ENCODE results near the gene ANKFN1. TPM values are rescaled to one million over a fixed set of nuclear protein-coding genes. Genes with fewer than 3 reads are reported as not detected.

ANKFN1 gene
- total RNA-seq, 6 experiments from 2014 or later, result 0.07 to 0.81 (median 0.45) TPM

- Mint-ChIP-seq H3K27me3 (ENCODE audit: insufficient read depth) (no peaks in the 10 kb centered on the region), H3K9me3 (no peaks in the 10 kb centered on the region), H3K36me3 (ENCODE audit: low read depth) (no peaks in the 10 kb centered on the region), H3K4me1 (ENCODE audit: low read depth) (peaks cover 19% of the 10 kb centered on the region), H3K27ac (no peak overlapping the region), H3K4me3 (no peak overlapping the region)
- TF ChIP-seq, protein P1, sequence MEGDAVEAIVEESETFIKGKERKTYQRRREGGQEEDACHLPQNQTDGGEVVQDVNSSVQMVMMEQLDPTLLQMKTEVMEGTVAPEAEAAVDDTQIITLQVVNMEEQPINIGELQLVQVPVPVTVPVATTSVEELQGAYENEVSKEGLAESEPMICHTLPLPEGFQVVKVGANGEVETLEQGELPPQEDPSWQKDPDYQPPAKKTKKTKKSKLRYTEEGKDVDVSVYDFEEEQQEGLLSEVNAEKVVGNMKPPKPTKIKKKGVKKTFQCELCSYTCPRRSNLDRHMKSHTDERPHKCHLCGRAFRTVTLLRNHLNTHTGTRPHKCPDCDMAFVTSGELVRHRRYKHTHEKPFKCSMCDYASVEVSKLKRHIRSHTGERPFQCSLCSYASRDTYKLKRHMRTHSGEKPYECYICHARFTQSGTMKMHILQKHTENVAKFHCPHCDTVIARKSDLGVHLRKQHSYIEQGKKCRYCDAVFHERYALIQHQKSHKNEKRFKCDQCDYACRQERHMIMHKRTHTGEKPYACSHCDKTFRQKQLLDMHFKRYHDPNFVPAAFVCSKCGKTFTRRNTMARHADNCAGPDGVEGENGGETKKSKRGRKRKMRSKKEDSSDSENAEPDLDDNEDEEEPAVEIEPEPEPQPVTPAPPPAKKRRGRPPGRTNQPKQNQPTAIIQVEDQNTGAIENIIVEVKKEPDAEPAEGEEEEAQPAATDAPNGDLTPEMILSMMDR (IDR thresholded peaks at IDR 0.05), result no peak
- no peak for DNase-seq
Measured at GRCh38 chr17:56432443-56432842, 279.2 kb downstream of the ANKFN1 start.

DNA sequence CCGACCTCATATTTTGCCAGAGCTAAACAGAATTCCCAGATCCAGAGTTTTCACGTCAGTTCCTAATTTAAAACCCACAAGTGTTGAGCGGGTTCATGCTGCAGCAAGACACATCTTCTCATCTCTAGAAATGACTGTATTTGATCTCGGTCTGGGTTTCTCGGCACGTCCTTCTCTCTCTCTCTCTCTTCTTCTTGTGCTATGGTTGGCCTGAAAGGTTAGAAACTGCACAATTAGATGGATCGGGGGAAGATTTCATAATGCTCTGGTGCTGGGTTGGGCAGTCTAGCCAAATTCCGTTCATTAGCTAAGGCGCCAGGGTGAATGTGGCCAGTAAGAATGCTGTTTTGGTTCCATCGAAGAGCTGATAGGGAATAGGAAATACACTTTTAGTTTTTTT is 281.3 kb downstream of the ANKFN1 start:
- no peaks in the 10 kb centered on the region for H3K27me3 Mint-ChIP-seq (ENCODE audit: insufficient read depth)
- no peaks in the 10 kb centered on the region for H3K9me3 Mint-ChIP-seq
- H3K4me1 Mint-ChIP-seq (ENCODE audit: low read depth), result peaks cover 33% of the 10 kb centered on the region
- H3K36me3 Mint-ChIP-seq (ENCODE audit: low read depth), result peaks cover 4% of the 10 kb centered on the region; the same call in 1 of the 2 replicates
- DNase-seq, result no peak
- H3K4me3 Mint-ChIP-seq, result no peak overlapping the region
- TF ChIP-seq, protein P1 (IDR thresholded peaks at IDR 0.05), result no peak
- no peak overlapping the region for H3K27ac Mint-ChIP-seq

- Mint-ChIP-seq H3K27me3 (ENCODE audit: insufficient read depth) (no peaks in the 10 kb centered on the region), H3K27ac (no peak overlapping the region), H3K9me3 (no peaks in the 10 kb centered on the region), H3K4me1 (ENCODE audit: low read depth) (peaks cover 48% of the 10 kb centered on the region), H3K36me3 (ENCODE audit: low read depth) (peaks cover 4% of the 10 kb centered on the region; the same call in 1 of the 2 replicates), H3K4me3 (no peak overlapping the region)
- DNase-seq, result no peak
- TF ChIP-seq, protein P1 (IDR thresholded peaks at IDR 0.05), result no peak
Measured at GRCh38 chr17:56436142-56436541, 282.9 kb downstream of the ANKFN1 start.

GRCh38 chr17:56440419-56440818 is 287.1 kb downstream of the ANKFN1 start:
- H3K27ac Mint-ChIP-seq, result peak overlapping the region; percentile 91
- no peaks in the 10 kb centered on the region for H3K27me3 Mint-ChIP-seq (ENCODE audit: insufficient read depth)
- H3K4me1 Mint-ChIP-seq (ENCODE audit: low read depth), result peaks cover 67% of the 10 kb centered on the region
- H3K36me3 Mint-ChIP-seq (ENCODE audit: low read depth), result peaks cover 4% of the 10 kb centered on the region; the same call in 1 of the 2 replicates
- H3K9me3 Mint-ChIP-seq, result no peaks in the 10 kb centered on the region
- DNase-seq, result peak; percentile 56
- H3K4me3 Mint-ChIP-seq, result peak overlapping the region; percentile 84
- TF ChIP-seq, protein P1 (IDR thresholded peaks at IDR 0.05), result no peak

DNA sequence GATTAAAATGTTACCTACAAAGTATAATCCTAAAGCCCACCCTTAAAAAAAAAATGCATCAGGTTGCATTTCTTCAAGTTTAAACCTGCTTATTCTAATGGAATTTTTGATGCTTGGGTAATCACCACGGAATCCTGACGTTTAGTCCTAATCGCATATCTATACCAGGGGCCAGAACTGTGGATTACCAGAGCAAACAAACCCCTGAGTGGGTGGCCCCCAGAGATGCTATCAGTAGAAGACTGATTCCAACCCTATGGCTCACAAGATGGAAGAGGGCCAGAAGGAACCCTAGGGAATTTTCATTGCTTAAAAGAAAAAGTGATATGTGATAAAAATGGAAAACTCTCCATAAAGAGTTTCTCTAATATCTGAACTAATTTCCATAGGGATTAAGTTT is 288.0 kb downstream of the ANKFN1 start:
- H3K27me3 Mint-ChIP-seq (ENCODE audit: insufficient read depth), result no peaks in the 10 kb centered on the region
- peak; percentile 82 for DNase-seq
- H3K27ac Mint-ChIP-seq, result peak overlapping the region; percentile 53
- H3K9me3 Mint-ChIP-seq, result no peaks in the 10 kb centered on the region
- peak overlapping the region; percentile 84 for H3K4me3 Mint-ChIP-seq
- TF ChIP-seq, protein P1 (IDR thresholded peaks at IDR 0.05), result no peak
- peaks cover 4% of the 10 kb centered on the region; the same call in 1 of the 2 replicates for H3K36me3 Mint-ChIP-seq (ENCODE audit: low read depth)
- H3K4me1 Mint-ChIP-seq (ENCODE audit: low read depth), result peaks cover 67% of the 10 kb centered on the region

Measured in HFFc6 (cell line).